H9 (cell line): ENCODE data around the gene ARL4D. TPM values are rescaled to one million over a fixed set of nuclear protein-coding genes. Genes with fewer than 3 reads are reported as not detected.
A peak's percentile ranks its signal among the peaks of the same experiment; 100 is the strongest.

Experiments used
- DNase-seq: peaks from one replicate; pipeline ENCODE4 v3.0.0-alpha.2; 2017
- H2AFZ ChIP-seq: one replicate; pipeline ENCODE4 v1.6.1; 2013; ENCODE audit warnings: mild to moderate bottlenecking, low read length, control low read depth, moderate library complexity
- H2AK5ac ChIP-seq: 2 replicates; pipeline ENCODE4 v1.6.1; 2013; ENCODE audit warnings: low read length, control low read depth, mixed read lengths; ENCODE audit not compliant: insufficient read length
- H2BK120ac ChIP-seq: one replicate; pipeline ENCODE4 v1.6.1; 2013; ENCODE audit warnings: low read depth, mild to moderate bottlenecking, low read length, control low read depth, inconsistent platforms; ENCODE audit not compliant: poor library complexity, severe bottlenecking
- H2BK12ac ChIP-seq: 2 replicates; pipeline ENCODE4 v1.6.1; 2013; ENCODE audit warnings: low read length, control low read depth, mixed read lengths, low read depth; ENCODE audit not compliant: insufficient read length
- H2BK15ac ChIP-seq: 2 replicates; pipeline ENCODE4 v1.6.1; 2013; ENCODE audit warnings: low read depth, low read length, control low read depth
- H2BK20ac ChIP-seq: one replicate; pipeline ENCODE4 v1.6.1; 2013; ENCODE audit warnings: low read depth, mild to moderate bottlenecking, low read length, control low read depth, inconsistent platforms; ENCODE audit not compliant: poor library complexity, severe bottlenecking
- H2BK5ac ChIP-seq: 2 replicates; pipeline ENCODE4 v1.6.1; 2013; ENCODE audit warnings: low read length, control low read depth, mixed read lengths; ENCODE audit not compliant: insufficient read length
- H3K14ac ChIP-seq: 2 replicates; pipeline ENCODE4 v1.6.1; 2013; ENCODE audit warnings: low read length, control low read depth; ENCODE audit not compliant: insufficient read depth
- H3K18ac ChIP-seq: 2 replicates; pipeline ENCODE4 v1.6.1; 2013; ENCODE audit warnings: low read depth, mild to moderate bottlenecking, mixed read lengths, low read length, control low read depth; ENCODE audit not compliant: insufficient read length
- H3K23ac ChIP-seq: 2 replicates; pipeline ENCODE4 v1.6.1; 2013; ENCODE audit warnings: low read length, control low read depth, mixed read lengths, low read depth; ENCODE audit not compliant: insufficient read length
- H3K23me2 ChIP-seq: 2 replicates; pipeline ENCODE4 v1.6.1; 2013; ENCODE audit warnings: low read depth, mild to moderate bottlenecking, mixed read lengths, low read length, control low read depth; ENCODE audit not compliant: insufficient read length, poor library complexity, severe bottlenecking
- H3K27ac ChIP-seq: 2 replicates; pipeline ENCODE4 v1.5.1; 2013; ENCODE audit warnings: low read length, control low read depth, mixed read lengths, low read depth; ENCODE audit not compliant: insufficient read length
- H3K27me3 ChIP-seq: 2 replicates; pipeline ENCODE4 v1.6.1; 2013; ENCODE audit warnings: low read length, control low read depth, inconsistent platforms; ENCODE audit not compliant: insufficient read depth
- H3K4ac ChIP-seq: 2 replicates; pipeline ENCODE4 v1.6.1; 2013; ENCODE audit warnings: low read depth, mild to moderate bottlenecking, control low read depth, inconsistent platforms, low read length, moderate library complexity
- H3K4me1 ChIP-seq: 2 replicates; pipeline ENCODE4 v1.6.1; 2013; ENCODE audit warnings: low read length, control low read depth, inconsistent platforms; ENCODE audit not compliant: insufficient read depth
- H3K4me2 ChIP-seq: 2 replicates; pipeline ENCODE4 v1.6.1; 2013; ENCODE audit warnings: low read length, control low read depth, mixed read lengths; ENCODE audit not compliant: insufficient read length, insufficient read depth
- H3K56ac ChIP-seq: 2 replicates; pipeline ENCODE4 v1.6.1; 2013; ENCODE audit warnings: low read depth, mild to moderate bottlenecking, mixed read lengths, low read length, control low read depth; ENCODE audit not compliant: insufficient read length
- H3K79me1 ChIP-seq: 2 replicates; pipeline ENCODE4 v1.6.1; 2013; ENCODE audit warnings: low read depth, mild to moderate bottlenecking, moderate library complexity, low read length, control low read depth, inconsistent platforms; ENCODE audit not compliant: insufficient read depth, poor library complexity, severe bottlenecking
- H3K79me2 ChIP-seq: 2 replicates; pipeline ENCODE4 v1.6.1; 2013; ENCODE audit warnings: low read length, control low read depth, inconsistent platforms; ENCODE audit not compliant: insufficient read depth
- H3K9ac ChIP-seq: 2 replicates; pipeline ENCODE4 v1.6.1; 2013; ENCODE audit warnings: low read length, control low read depth, mixed read lengths; ENCODE audit not compliant: insufficient read length; ENCODE audit errors: extremely low read depth
- H3K9me3 ChIP-seq: one replicate; pipeline ENCODE4 v1.6.1; 2013; ENCODE audit warnings: low read depth, low read length, inconsistent platforms; ENCODE audit not compliant: control insufficient read depth
- H3T11ph ChIP-seq: one replicate; pipeline ENCODE4 v1.6.1; 2013; ENCODE audit warnings: mild to moderate bottlenecking, low read length, control low read depth, inconsistent platforms
- H4K20me1 ChIP-seq: one replicate; pipeline ENCODE4 v1.6.1; 2013; ENCODE audit not compliant: control insufficient read depth, insufficient read length, insufficient read depth
- H4K5ac ChIP-seq: 2 replicates; pipeline ENCODE4 v1.6.1; 2013; ENCODE audit warnings: low read depth, mild to moderate bottlenecking, mixed read lengths, low read length, control low read depth; ENCODE audit not compliant: insufficient read length
- H4K8ac ChIP-seq: replicated peaks from 2 replicates; pipeline ENCODE4 v1.6.1; 2013; ENCODE audit warnings: low read length, control low read depth, mixed read lengths, low read depth; ENCODE audit not compliant: insufficient read length
- H4K91ac ChIP-seq: 2 replicates; pipeline ENCODE4 v1.6.1; 2013; ENCODE audit warnings: low read depth, mild to moderate bottlenecking, moderate library complexity, mixed read lengths, low read length, control low read depth; ENCODE audit not compliant: insufficient read length
- H3K27ac Mint-ChIP-seq, 3 experiments: 2 replicates in 2 of 3; 3 replicates in 1 of 3; pipeline ENCODE4 v1.8.0; 2020 to 2021; ENCODE audit warnings: mixed read lengths in 3 of 3, mild to moderate bottlenecking in 1 of 3, moderate library complexity in 1 of 3
- H3K27me3 Mint-ChIP-seq: 2 replicates; pipeline ENCODE4 v1.8.0; 2021; ENCODE audit warnings: low read depth, mild to moderate bottlenecking, moderate library complexity, mixed read lengths
- H3K36me3 Mint-ChIP-seq, 3 experiments: 2 replicates in 2 of 3; 3 replicates in 1 of 3; pipeline ENCODE4 v1.8.0; 2020 to 2021; ENCODE audit warnings: low read depth in 3 of 3, mixed read lengths in 3 of 3; ENCODE audit not compliant: insufficient read depth in 1 of 3
- H3K4me1 Mint-ChIP-seq, 2 experiments: 2 replicates each; pipeline ENCODE4 v1.8.0; 2020; ENCODE audit warnings: mixed read lengths in 2 of 2
- H3K4me3 Mint-ChIP-seq, 2 experiments: 2 replicates in 1 of 2; 3 replicates in 1 of 2; pipeline ENCODE4 v1.8.0; 2020 to 2021; ENCODE audit warnings: mild to moderate bottlenecking in 2 of 2, mixed read lengths in 2 of 2, moderate library complexity in 1 of 2
- H3K9me3 Mint-ChIP-seq, 2 experiments: 2 replicates in 1 of 2; 3 replicates in 1 of 2; pipeline ENCODE4 v1.8.0; 2020; ENCODE audit warnings: mild to moderate bottlenecking in 2 of 2, mixed read lengths in 2 of 2, moderate library complexity in 1 of 2
- CTCF ChIP-seq: fragments of 200-600 bp; sonication (generic); conservative IDR thresholded peaks from 3 replicates; pipeline ENCODE4 v1.8.0; 2021; ENCODE audit warnings: antibody characterized with exemption, mild to moderate bottlenecking
- WGBS: extraction: QIAGEN DNeasy Blood & Tissue Kit; methylation state at CpG from one replicate; pipeline ENCODE4 v1.1.7; 2013; ENCODE audit warnings: missing lambda C conversion rate, low lambda C conversion rate, mixed read lengths; ENCODE audit not compliant: insufficient read length; ENCODE audit errors: extremely low coverage; 5-methylcytosine and 5-hydroxymethylcytosine counted together
- total RNA-seq: library from RNA; stranded (reverse); gene quantifications from 2 replicates; pipeline ENCODE4 v1.2.1, GENCODE V29; 2021

Gene ARL4D
- total RNA-seq, 1 experiment from 2014 or later: 6.2 TPM

- TF ChIP-seq CTCF: no peak
- no peak overlapping the region for H2BK20ac ChIP-seq
- no peak overlapping the region for H2AK5ac ChIP-seq
- no peak overlapping the region for H2AFZ ChIP-seq
- H3K18ac ChIP-seq: no peak overlapping the region
- H3T11ph ChIP-seq: no peak overlapping the region
- no peaks in the 10 kb centered on the region for H3K79me2 ChIP-seq
- H4K5ac ChIP-seq: no peak overlapping the region
- DNase-seq: no peak
- H3K56ac ChIP-seq: no peak overlapping the region
- no peak overlapping the region for H3K23ac ChIP-seq
- H3K4me2 ChIP-seq: no peak overlapping the region
- H3K27ac ChIP-seq: no peak overlapping the region
- H3K79me1 ChIP-seq: no peaks in the 10 kb centered on the region
- no peak overlapping the region for H2BK15ac ChIP-seq
- no peak overlapping the region for H3K14ac ChIP-seq
- no peaks in the 10 kb centered on the region for H3K36me3 Mint-ChIP-seq
- H3K4me1 ChIP-seq: peaks cover 2% of the 10 kb centered on the region; the same call in 1 of the 2 replicates
- no peak overlapping the region for H3K4me3 Mint-ChIP-seq
- H2BK5ac ChIP-seq: no peak overlapping the region
- H3K27ac Mint-ChIP-seq: peak overlapping the region in 2 of 3 experiments; percentile 26 to 57; a peak in 1 of 7 replicates
- no peaks in the 10 kb centered on the region for H4K20me1 ChIP-seq
- no peak overlapping the region for H2BK12ac ChIP-seq
- no peaks in the 10 kb centered on the region for H3K9me3 ChIP-seq
- H2BK120ac ChIP-seq: no peak overlapping the region
- H3K27me3 Mint-ChIP-seq: peaks cover 3% of the 10 kb centered on the region; the same call in 1 of the 2 replicates
- H3K4me1 Mint-ChIP-seq: peaks cover 9 to 11% of the 10 kb centered on the region in 2 experiments
- no peaks in the 10 kb centered on the region for H3K27me3 ChIP-seq
- H4K91ac ChIP-seq: no peak overlapping the region
- H3K9ac ChIP-seq: no peak overlapping the region
- H3K9me3 Mint-ChIP-seq: no peaks in the 10 kb centered on the region
- H3K23me2 ChIP-seq: no peaks in the 10 kb centered on the region
- H3K4ac ChIP-seq: no peak overlapping the region
- WGBS: no CpG with 5 or more reads among the region's 5 CpGs
- no peak overlapping the region for H4K8ac ChIP-seq
Measured at GRCh38 chr17:43438626-43439025, 39.8 kb downstream of the ARL4D start.
